COR-L47 (cell line): ENCODE data around the gene SAMD8.
"Not testable (repeated sequence)": the region's sequence is repeated elsewhere in the genome, so short reads cannot be mapped to it uniquely, and the experiment has no call there.

ENCODE experiments used
- DNase-seq: peaks from one replicate; lab custom pipeline; 2025; lab: John Stamatoyannopoulos, UW

Gene SAMD8

DNA sequence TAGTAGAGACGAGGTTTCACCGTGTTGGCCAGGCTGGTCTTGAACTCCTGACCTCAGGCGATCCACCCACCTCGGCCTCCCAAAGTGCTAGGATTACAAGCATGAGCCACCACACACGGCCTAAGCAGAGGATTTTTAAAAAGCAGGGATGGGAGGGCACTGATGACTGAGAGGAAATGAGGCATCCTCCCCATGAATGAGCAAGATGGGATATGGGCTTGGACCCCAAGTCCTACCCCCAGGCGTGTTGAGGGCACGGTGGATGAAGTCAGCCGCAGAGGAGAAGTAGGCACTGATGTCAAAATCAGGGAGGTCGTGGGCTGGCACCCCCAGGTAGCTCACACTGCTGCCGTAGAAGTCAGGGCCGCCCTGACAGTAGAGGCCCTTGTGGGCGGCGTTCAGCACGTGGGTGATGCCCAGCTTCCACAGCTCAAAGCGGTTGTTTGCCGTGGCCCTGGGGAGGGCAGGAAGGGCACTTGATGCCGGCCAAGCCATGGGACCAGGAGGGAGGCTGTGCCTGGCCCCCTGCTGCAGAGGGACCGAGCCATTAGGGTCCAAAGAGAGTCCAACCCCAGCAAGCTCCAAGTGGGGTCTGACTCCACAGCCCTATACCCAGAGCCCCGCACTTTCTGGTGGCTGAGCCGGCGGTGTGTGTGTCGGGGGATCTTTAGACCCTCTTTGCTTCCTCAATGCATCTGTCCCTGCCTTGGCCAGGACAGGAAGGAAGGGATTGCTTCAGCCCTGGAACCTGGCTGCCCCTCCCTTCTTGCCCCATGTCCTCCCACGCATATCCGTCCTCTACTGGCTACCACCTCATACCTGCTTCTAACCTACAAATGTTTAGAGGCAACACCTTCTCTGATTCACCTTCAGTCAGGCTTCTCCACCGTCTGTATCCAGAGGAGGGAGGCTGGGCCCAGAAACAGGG is 3.4 kb upstream of the SAMD8 start:
- DNase-seq: no peak

GRCh38 chr10:75108684-75109458 is 2.6 kb upstream of the SAMD8 start:
- DNase-seq: no peak

GRCh38 chr10:75109459-75109778 is 2.0 kb upstream of the SAMD8 start:
- no peak for DNase-seq

DNA sequence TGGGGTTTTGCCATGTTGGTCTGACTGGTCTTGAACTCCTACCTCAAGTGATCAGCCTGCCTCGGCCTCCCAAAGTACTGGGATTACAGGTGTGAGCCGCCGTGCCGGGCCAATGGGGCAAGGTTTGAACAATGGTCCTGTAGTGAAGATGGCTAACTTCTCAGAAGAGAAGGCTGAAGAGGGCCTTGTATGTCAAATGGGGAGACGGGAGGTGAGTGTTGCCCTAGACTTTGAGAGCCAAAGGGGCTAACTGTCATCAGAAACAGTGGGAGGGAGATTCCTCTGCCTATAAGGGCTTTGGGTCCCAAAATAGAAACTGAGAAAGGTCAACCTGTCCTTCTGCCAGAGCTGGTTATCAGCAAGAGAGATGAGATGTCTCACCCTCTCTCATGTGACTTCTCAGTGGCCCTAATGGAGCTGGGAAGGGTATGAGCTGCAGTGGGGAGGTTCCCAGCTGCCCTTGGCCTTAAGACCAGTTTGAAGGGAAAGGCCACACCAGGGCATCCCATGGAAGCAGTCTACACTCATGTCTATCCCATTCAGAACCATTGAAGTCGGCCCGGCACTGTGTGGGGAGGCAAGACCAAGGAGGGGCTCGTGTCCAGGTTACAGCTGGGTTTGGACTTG is 1.3 kb upstream of the SAMD8 start:
- no peak for DNase-seq

DNA sequence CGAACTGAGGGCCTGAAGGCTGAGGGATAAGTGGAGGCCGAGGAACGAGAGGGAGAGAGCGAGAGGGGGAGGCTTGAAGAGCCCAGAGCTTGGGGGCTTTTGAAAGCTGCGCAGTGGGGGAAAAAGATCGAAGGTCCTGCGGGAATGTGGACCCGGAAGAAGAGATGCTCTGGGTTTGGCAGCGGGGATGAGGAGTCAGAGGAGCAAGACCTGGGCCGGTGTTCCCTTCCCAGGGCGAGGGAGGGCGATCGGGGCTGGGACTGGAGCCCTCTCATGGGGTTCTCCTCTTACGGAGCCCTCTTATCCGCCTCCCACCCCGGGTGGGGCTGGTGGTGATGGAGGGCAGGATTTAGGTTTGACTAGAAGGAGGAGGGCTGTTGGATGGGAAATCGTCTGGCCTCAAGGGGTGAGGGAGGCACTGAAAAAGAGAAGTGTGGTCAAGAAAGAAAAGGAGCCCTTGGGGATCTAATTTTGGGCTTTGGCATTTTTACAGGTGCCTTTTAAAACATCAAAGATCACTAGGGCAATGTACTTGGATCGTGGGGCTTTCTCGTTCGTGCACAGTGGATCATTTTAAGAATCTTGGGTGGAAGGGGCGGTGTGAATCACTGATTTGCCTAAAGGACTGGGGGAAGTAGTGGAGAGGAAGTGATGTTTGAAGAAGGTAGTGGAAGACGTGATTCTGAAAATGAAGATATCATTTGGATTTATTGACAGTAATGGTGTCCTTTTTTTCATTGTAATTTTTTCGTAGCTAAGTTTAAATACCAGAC is 637 bp downstream of the SAMD8 start:
- DNase-seq: no peak

DNA sequence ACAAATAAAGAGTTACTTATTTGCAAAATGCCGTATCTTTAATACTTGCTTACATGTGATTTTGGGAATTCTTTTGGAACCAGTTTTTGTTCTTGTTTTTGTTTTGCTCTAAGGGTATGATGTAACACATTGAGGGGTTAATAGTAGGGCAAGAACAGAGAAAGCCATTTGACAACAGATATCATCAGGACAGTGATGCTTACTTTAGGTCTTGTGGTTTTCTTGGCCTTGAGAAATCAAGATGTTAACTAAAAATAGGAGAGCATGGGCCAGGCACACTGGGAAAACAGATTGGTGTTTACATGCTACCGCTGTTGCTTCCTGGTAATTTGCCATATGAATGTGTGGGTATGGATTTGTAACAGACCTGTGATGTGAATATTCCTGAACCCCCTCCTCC is 3.7 kb downstream of the SAMD8 start:
- DNase-seq: no peak

DNA sequence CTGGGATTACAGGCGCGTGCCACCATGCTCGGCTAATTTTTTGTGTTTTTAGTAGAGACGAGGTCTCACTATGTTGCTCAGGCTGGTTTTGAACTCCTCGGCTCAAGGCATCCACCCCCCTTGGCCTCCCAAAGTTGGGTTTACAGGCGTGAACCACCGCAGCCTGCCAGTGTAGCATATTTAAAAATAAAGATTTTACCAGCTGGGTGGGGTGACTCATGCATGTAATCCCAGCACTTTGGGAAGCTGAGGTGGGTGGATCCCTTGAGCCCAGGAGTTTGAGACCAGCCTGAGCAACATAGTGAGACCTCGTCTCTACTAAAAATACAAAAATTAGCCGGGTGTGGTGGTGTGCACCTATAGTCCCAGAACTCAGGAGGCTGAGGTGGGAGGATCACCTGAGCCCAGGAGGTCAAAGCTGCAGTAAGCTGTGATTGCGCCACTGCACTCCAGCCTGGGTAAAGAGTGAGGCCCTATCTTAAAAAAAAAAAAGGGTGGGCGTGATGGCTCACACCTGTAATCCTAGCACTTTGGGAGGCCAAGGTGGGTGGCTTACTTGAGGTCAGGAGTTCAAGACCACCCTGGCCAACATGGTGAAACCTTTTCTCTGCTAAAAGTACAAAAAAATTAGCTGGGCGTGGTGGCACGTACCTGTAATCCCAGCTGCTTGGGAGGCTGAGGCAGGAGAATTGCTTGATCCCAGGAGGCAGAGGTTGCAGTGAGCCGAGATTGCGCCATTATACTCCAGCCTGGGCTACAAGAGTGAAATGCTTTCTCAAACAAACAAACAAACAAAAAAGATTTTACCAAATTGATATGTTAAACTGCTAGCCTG is 5.7 kb downstream of the SAMD8 start:
- DNase-seq: not testable (repeated sequence)

DNA sequence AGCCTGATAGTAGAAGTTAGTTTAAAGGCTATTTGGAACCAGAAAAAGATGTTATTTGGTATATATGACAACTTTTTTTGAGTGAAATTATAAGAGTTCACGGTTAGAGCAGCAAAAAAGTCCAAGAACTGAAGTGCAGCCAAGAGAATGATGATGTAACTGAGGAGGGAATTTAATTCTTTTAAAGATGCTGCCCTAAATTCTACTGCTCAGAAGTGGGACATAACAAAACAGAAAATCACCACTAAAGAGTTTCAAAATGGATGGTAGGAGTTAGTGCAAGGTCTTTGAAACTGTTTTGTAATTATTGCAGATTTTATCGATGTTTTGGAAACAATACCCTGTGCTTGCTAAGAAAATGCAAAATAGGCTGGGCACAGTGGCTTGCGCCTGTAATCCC is 6.5 kb downstream of the SAMD8 start:
- DNase-seq: no peak

DNA sequence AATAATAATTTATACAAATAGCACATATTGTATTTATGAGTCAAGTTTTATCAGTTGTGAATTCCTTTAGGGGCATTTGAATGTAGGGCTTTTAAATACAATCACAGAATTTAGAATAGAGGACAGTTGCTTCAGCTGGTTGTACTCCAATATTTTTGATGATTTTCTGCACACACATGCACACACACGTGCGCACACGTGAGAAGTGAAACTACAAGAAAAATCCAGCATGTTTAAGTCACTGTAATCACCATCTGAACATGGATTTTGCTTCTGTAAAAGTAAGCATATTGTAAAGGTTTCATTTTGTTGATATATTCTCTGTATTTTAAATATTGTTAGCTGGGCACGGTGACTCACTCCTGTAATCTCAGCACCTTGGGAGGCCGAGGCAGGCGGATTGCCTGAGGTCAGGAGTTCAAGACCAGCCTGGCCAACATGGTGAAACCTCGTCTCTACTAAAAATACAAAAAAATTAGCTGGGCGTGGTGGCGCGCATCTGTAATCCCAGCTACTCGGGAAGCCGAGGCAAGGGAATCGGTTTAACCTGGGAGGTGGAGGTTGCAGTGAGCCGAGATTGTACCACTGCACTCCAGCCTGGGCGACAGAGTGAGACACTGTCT is 8.1 kb downstream of the SAMD8 start:
- not testable (repeated sequence) for DNase-seq

DNA sequence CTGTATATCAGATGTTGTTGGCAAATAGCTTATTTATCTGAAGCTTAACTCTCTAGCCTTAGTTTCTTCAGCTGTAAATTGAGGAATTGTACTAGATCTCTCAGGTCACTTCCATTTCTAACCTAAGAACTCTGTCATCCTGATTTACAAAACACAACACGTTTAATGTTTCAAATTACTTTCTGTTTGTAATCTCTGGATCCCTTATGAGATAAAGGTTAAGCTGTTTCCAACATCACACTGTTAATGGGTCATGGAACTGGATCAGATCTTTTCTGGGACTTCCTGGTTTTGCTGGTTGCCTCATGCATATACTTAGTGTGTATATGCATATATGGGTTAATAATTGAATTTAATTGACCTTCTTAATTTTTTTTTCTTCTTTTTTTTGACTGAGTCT is 9.9 kb downstream of the SAMD8 start:
- DNase-seq: no peak

GRCh38 chr10:75122505-75122904 is 11.0 kb downstream of the SAMD8 start:
- DNase-seq: no peak

DNA sequence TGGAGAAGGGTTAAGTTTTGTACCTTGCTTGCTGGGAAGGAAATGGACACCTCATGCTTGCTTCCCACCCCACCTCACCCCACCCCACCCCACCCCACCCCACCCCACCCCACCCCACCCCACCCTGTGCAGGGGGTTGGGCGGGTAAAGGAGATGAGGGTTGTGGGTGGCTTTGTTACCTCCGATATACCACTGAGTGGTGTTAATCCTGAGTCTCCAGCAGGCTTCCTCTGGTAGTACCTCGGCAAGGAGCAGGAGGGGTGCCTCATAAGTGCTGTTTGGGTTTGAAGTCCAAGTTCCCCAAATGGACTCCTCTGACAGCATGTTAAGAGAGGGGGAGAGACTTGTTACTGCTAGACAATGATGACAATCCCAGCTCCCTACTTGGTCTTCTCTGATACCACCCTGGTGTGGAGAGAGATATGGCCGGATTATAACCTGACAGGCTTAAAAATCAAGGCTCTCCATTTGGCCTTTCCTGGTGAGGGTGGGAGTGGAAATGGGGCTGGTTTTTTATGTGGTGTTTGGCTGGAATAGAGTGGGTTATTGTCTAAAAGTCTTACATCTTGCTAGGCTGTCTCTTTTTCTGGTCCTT is 11.7 kb downstream of the SAMD8 start:
- DNase-seq: no peak

DNA sequence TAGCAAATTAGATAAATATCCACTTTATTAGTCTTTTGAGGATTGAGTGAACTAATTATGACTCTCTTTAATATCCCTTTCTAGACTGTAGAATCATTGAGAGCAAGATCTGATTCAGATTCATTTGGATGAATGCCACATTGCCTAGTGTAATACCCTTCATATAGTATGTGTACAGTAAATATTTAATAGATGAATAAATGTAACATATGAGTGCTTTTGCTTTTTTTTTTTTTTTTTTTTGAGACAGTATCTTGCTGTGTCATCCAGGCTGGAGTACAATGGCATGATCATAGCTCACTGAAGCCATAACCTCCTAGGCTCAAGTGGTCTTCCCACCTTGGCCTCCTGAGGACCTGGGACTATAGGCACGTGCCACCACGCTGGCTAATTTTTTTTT is 14.8 kb downstream of the SAMD8 start:
- DNase-seq: no peak

DNA sequence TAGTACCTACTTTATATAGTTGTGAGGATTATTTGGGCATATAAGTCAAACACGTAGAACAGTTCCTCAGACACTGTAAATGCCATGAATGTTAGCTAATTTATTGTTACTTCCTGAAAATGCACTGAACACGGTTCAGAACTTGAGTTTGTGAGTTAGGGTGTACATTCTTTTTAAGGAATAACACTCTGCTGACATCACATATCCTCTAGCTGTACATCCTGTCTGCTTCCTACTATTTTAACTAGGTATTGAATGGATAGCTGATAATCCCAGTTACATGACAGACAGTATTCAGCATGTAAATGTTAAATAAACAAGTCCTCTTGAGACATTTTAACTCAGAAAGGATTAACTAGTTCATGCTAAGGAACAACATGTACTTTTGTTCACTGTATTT is 16.0 kb downstream of the SAMD8 start:
- no peak for DNase-seq

GRCh38 chr10:75128985-75129384 is 17.5 kb downstream of the SAMD8 start:
- DNase-seq: not testable (repeated sequence)

GRCh38 chr10:75129537-75129936 is 18.1 kb downstream of the SAMD8 start:
- no peak for DNase-seq

- DNase-seq: not testable (repeated sequence)
Observed at GRCh38 chr10:75133701-75134100, 22.2 kb downstream of the SAMD8 start.

DNA sequence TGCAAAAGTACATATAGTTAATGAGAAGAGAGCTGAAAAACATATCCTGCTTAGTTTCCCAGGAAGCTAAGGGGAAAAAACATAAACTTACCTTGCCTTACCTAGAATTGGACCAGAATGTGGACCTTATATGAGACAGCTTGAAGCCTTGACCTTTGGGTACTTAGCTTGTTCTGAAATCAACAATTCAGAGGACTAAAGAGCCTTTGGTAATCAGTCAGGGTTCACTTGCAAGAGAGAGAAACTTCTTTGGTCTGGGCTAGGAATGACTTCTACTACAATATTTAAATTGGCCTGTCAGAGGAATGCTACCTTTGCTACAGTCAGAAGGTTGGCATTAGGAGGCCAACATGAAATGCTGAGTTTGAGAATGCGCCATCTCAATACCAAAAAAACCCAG is 24.9 kb downstream of the SAMD8 start:
- DNase-seq: no peak

- DNase-seq: no peak
Observed at GRCh38 chr10:75137533-75138438, 26.3 kb downstream of the SAMD8 start.
